ENCODE results near the gene ZNF597. TPM values are rescaled to one million over a fixed set of nuclear protein-coding genes. Genes with fewer than 3 reads are reported as not detected.

The ZNF597 gene
- total RNA-seq, 1 experiment from 2014 or later: 3.2 TPM

GRCh38 chr16:3465911-3466584 is 22.7 kb upstream of the ZNF597 start (continued):
- no peak for TF ChIP-seq SP1 (IDR thresholded peaks at IDR 0.05; ENCODE audit: low read depth)
- TF ChIP-seq EGR1 (IDR thresholded peaks at IDR 0.05; ENCODE audit: low read depth): no peak
- no peak for TF ChIP-seq REST (IDR thresholded peaks at IDR 0.05; ENCODE audit: low read depth)
- TF ChIP-seq ZFX (IDR thresholded peaks at IDR 0.05): no peak
- no peak for TF ChIP-seq SRF (IDR thresholded peaks at IDR 0.05; ENCODE audit: low read depth)

GRCh38 chr16:3465301-3465700 is 22.0 kb upstream of the ZNF597 start:
- H3K27ac ChIP-seq (ENCODE audit: low read depth, low read length): no peak overlapping the region
- H2AFZ ChIP-seq (ENCODE audit: low read depth, low read length, poor library complexity, severe bottlenecking): no peak overlapping the region
- H3K4me2 ChIP-seq (ENCODE audit: low read length): no peak overlapping the region
- H3K9me2 ChIP-seq (ENCODE audit: insufficient read depth): no peaks in the 10 kb centered on the region
- ATAC-seq: no peak
- CTCF ChIA-PET: no interaction called here
- no peaks in the 10 kb centered on the region for H3K9me3 ChIP-seq (ENCODE audit: control insufficient read depth in 1 of 2, insufficient read depth in 1 of 2, low read depth in 1 of 2, low read length in 2 of 2)
- H3K4me1 ChIP-seq (ENCODE audit: control insufficient read depth in 1 of 2, insufficient read depth in 2 of 2, low read length in 2 of 2): peaks cover 4 to 5% of the 10 kb centered on the region in 2 experiments; a peak in 1 of 4 replicates
- no peak overlapping the region for H3K4me3 ChIP-seq (replicated peaks in 1 of 2; ENCODE audit: low read depth in 1 of 2, low read length in 2 of 2)
- H3K9ac ChIP-seq (ENCODE audit: low read length): no peak overlapping the region
- RAD21 ChIA-PET (ENCODE audit: low non-redundant PET in 1 of 2, low total read pairs in 2 of 2, uncharacterized antibody in 2 of 2, unreplicated experiment in 2 of 2): no interaction called here
- no peaks in the 10 kb centered on the region for H4K20me1 ChIP-seq (ENCODE audit: insufficient read depth)
- POLR2A ChIA-PET: no interaction called here
- intact Hi-C loops (cut with micrococcal nuclease): no loop called here
- H3K79me2 ChIP-seq (ENCODE audit: insufficient read depth, low read length): peaks cover 98% of the 10 kb centered on the region
- H3K27me3 ChIP-seq (ENCODE audit: insufficient read depth, low read length): no peaks in the 10 kb centered on the region
- no TSS peak for BruUV-seq (replicated peaks)
- DNase-seq (ENCODE audit: low read depth, low spot score): no peak
- H3K36me3 ChIP-seq (ENCODE audit: control insufficient read depth in 1 of 2, insufficient read depth in 2 of 2, low read length in 2 of 2): peaks cover 5 to 15% of the 10 kb centered on the region in 2 experiments; a peak in 3 of 4 replicates
- TF ChIP-seq REST (IDR thresholded peaks at IDR 0.05; ENCODE audit: low read depth) (no peak), EZH2 (IDR thresholded peaks at IDR 0.05) (no peak), MAX (IDR thresholded peaks at IDR 0.05) (no peak), JUND (IDR thresholded peaks at IDR 0.05) (no peak), POLR2AphosphoS5 (IDR thresholded peaks at IDR 0.05; ENCODE audit: low read depth, low read length) (no peak), RAD21 (IDR thresholded peaks at IDR 0.05; ENCODE audit: low read depth) (no peak), CBX3 (IDR thresholded peaks at IDR 0.05; ENCODE audit: low read depth) (no peak), SP1 (IDR thresholded peaks at IDR 0.05; ENCODE audit: low read depth) (no peak), ZBTB33 (IDR thresholded peaks at IDR 0.05; ENCODE audit: extremely low read depth, insufficient replicate concordance, low read length) (no peak), SRF (IDR thresholded peaks at IDR 0.05; ENCODE audit: low read depth) (no peak), EGR1 (IDR thresholded peaks at IDR 0.05; ENCODE audit: low read depth) (no peak), YY1 (IDR thresholded peaks at IDR 0.05; ENCODE audit: extremely low read depth, insufficient replicate concordance, low read depth, low read length) (no peak), ZFX (IDR thresholded peaks at IDR 0.05) (no peak), SIN3A (IDR thresholded peaks at IDR 0.05; ENCODE audit: low read depth) (no peak), ATF3 (IDR thresholded peaks at IDR 0.05) (no peak)
